ENCODE data around the gene SRD5A3.
"Not testable (repeated sequence)": the region's sequence is repeated elsewhere in the genome, so short reads cannot be mapped to it uniquely, and the experiment has no call there.

SRD5A3 gene

DNA sequence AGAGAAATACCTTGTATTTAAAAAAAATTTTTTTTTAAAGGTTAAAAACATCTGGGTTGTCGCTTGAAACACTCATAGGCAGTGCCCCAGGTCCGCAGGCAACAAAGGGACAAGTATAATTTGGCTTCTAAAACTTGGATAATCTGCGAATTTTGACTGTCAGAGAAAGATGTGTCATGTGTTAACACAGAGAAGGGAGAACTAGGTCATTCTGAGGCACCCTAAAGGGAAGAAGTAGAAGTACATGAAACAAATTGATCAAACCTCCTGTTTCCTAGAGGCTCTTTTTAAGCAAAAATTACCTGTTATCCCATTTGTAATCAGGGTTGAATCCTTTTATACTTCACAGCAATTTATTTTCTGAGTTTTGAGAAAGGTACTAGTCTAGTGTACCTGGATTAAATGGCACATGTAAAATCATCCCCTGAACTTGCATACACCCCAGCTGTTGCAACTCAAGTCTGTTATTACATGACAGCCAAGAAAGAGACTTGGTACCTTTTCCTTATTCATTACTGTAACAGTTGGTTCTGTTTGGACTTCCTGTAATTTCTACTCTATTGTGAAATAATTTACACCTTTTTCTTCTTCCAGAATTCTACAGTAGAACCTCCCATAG is 1.7 kb downstream of the SRD5A3 start:
- DNase-seq = peak; percentile 46

DNA sequence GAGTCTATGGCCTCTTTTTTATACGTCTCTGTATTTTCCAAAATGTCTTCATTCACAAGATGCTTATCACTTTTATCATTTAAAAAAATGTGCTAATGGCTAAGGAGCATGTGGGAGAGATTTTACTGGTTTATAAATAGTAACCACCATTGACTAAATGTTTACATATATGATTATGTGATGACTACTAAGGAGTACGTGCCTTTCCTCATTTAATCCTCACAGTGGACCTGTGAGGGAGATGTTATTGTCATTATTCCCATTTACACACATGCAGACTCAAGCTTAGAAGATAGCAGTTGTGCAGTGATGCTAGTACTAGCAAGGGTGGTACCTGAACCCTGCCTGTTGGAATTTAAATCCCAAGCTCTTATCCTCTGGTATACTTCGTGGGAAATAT is 2.4 kb downstream of the SRD5A3 start:
- no peak for DNase-seq

DNA sequence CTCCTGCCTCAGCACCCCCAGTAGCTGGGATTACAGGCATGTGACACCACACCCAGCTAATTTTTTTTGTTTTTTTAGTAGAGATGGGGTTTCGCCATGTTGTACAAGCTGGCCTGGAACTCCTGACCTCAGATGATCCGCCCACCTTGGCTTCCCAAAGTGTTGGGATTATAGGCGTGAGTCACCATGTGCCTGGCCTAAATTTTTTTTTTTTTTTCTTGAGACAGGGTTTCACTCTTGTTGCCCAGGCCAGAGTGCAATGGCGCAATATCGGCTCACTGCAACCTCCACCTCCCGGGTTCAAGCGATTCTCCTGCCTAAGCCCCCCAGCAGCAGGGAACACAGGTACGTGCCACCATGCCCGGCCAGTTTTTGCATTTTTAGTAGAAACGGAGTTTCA is 4.8 kb downstream of the SRD5A3 start:
- DNase-seq = peak; percentile 53

DNA sequence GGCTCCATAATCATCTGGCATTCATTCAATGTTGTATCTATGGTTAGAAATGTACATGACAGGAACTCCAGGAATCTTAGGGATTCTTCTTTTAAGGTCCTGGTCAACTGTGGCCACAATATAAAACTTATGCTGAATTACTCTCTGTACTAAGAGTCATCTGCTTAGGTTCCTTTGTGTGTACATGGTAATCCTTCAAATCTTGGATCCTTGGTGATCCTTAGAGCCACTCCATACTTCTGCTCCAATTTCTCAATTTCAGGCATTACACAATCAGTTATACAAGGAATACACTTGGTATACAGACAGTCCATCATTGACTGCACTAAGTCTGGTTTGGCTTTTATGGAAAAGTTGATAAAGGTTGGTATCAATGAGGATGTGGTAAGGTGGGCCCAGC is 5.8 kb downstream of the SRD5A3 start:
- no peak for DNase-seq

DNA sequence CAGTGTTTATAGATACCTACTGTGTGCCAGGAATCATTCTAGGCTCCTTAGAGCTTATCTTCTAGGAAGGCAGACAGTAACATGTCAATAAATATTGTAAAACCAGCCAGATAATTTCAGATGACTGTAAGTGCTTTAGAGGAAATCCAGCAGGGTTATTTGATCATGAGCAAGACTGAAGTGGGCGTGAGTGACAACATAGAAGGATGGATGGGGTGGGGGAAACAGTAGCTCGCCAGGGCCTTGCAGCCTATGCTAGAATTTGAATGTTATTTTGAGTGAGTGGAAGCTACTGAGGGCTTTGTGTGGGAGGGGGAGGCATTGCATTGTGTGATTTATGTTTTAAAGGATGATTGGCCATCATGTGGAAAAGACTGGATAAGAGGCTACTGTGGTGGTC is 6.7 kb downstream of the SRD5A3 start:
- no peak for DNase-seq

DNA sequence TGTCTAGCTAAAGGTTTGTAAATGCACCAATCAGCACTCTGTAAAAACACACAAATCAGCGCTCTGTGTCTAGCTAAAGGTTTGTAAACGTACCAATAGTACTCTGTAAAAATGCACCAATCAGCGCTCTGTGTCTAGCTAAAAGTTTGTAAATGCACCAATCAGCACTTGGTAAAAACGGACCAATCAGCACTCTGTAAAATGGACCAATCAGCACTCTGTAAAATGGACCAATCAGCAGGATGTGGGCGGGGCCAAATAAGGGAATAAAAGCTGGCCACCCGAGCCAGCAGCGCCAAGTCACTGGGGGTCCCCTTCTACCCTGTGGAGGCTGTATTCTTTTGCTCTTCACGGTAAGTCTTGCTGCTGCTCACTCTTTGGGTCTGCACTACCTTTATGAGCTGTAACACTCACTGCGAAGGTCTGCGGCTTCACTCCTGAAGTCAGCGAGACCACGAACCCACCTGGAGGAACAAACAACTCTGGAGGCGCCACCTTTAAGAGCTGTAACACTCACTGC is 7.2 kb downstream of the SRD5A3 start:
- not testable (repeated sequence) for DNase-seq

DNA sequence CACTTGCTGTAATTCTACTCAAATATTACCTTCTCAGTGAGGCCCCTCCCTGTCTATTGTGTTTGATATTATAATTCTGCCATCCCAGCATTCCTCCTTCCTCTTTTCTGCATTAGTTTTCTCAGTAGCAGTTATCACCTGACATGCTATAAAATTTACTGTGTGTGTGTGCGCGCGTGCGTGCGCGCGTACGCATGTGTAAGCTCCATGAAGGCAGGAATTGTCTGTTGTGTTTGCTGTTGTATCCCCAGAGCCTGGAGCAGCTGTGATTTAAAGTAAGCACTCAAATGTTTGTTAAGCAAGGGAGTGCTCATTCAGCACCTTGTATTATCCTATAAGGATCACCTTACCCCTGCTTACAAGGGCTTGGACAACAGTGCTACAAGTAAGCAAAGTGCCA is 8.6 kb downstream of the SRD5A3 start:
- DNase-seq = no peak

DNA sequence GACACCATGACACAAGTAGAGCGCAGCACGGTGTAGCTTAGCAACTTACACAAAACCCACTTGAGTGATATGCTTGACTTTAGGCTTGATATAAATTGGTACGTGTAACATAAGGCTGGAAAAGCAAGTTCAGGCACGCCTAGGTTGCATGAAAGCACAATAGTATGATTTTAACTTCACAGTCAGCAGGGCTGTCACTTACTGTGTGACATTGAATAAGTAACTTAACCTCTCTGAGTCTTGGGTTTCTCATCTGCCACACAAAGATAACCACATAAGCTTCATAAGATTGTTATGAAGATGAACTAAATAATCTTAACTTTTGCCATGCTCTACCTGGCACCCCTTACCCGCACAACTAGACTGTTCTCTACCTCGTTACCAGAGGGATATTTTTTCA is 9.5 kb downstream of the SRD5A3 start:
- no peak for DNase-seq

DNA sequence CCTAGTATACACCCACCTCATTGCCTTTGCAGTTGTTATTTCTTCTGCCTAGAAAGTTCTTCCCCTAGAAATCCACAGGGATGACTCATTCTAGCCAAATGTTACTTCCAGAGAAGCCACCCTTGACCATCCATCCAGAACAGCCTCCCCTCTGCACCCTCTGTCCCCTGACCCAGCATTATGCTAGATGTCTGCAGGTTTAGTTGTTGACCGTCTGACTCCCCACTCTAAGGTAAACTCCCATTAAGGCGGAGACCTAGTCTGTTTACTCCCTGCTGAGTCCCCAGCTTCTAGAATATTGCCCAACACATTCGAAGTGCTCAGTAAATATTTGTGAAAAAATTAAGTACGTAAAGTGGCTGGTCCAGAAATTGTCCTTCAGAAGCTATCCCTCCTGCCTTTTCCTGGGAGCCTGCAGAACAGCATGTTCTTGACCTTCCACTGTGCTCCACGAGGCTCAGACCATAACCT is 11.0 kb downstream of the SRD5A3 start:
- no peak for DNase-seq

DNA sequence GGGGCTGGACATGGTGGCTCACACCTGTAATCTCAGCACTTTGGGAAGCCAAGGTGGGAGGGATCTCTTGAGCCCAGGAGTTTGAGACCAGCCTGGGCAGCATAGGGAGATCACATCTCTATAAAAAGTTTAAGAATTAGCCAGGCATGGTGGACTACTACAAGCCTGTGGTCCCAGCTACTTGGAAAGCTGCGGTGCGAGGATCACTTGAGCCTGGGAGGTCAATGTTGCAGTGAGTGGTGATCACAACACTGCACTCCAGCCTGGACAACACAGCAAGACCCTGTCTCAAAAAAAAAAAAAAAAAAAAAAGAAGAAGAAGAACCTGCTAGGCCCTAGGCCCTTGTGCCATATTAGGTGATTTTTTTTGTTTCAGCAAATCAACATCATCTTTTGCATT is 12.2 kb downstream of the SRD5A3 start:
- no peak for DNase-seq

DNA sequence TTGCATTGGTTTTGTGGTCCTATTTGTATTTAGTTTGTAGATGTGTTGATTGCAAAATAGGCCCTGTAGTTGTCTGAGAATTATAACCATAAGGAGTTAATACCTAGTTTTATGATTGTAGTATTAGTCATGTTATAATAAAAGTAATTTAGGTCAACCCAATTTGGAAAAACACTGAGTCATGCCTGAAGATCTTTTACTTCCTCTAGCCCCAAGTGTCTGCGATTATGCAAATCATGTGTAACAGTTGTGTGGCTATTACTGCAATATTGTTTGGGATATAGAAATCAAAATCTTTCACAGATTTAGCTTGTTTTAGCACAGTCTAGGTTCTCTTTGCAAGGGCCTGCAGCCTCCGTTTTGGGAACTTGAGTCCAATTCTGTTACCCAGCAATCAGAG is 12.6 kb downstream of the SRD5A3 start:
- DNase-seq = peak; percentile 79

DNA sequence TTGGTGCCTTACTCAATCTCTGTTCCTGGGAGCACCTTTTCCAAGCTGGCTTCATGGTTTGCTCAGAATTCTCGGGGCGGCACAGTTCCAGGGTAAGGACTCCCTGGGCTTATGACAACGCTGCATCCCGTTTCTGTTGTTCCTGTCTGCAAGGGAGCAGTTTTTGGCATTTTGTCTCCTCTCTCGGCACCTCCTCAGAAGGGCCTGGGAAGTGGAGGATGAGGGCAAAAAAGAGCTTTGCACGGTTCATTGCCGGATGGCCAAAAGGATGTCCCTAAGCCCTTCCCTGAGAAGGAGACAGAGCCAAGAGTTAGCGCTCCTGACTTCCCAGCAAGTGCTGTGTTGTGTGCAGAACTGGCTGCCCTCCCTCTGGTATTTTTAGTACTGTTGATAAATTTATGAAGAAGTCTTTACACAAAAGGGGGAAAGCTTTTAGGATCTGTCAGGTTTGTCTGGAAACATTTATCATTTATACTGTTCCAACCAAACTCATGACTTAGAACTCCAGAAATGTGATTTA is 13.4 kb downstream of the SRD5A3 start:
- DNase-seq = no peak

DNA sequence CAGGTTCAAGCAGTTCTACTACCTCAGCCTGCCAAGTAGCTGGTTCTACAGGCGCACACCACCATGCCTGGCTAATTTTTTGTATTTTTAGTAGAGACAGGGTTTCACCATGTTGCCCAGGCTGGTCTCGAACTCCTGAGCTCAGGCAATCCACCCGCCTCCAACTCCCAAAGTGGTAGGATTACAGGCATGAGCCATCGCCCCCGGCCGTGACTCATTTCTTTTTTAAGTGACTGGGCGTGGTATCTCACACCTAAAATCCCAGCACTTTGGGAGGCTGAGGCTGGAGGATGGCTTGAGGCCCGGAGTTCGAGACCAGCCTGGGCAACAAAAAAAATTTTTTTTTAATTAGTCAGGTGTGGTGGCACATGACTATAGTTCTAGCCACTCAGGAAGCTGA is 16.9 kb downstream of the SRD5A3 start:
- DNase-seq = not testable (repeated sequence)

DNA sequence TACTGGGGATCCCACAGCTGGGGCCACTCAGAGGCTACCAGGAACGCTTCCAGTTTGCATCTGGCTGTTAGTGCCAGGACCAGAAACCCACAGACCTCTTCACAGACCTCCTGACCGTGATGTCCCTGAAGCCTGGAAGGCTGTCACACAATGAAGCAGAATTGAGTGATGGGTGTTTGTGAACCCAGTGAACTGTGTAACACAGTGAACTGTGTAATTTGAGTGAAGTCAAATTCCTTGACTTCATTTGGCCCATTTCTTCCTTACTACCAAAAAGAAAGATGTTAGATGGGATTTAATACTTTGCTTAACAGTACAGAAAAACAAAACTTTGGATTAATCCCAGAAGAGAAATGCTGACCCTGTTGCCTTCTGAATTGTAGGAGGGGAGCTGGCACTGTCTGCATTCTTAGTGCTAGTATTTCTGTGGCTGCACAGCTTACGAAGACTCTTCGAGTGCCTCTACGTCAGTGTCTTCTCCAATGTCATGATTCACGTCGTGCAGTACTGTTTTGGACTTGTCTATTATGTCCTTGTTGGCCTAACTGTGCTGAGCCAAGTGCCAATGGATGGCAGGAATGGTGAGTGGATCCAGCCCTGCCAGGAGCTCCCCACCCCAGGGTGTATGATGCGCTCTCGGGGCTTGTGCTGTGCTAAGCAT is 17.8 kb downstream of the SRD5A3 start:
- DNase-seq = no peak

DNA sequence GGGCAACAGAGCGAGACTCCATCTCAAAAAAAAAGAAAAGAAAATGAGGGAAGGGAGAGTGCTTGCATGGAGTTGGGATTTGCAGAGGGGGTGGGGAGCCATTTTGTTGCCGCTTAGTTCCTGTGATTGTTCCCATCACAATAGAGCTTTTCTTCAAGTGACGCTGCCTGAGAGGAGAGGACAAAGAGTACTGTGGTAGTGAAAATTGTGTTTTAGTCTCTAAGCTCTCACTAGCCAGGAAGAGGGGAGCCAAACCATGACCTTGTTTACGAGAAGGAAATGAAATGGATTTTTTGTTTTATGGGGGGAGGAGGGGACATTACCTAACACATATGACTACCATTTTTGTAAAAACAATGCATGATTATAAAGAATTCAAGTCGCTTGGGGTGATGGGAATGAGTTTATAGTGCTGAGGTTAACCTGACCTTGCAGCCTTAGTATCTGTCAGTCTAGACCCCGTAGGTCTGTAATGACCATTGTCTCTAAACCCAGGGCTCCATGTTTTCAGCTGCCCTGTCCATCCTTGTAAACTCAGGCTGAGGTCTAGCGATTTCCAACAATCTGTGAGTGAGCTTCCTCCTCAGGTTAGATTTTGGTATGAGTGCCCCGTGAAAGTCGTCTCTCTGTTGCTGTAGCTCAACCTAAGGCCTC is 18.8 kb downstream of the SRD5A3 start:
- DNase-seq = no peak

DNA sequence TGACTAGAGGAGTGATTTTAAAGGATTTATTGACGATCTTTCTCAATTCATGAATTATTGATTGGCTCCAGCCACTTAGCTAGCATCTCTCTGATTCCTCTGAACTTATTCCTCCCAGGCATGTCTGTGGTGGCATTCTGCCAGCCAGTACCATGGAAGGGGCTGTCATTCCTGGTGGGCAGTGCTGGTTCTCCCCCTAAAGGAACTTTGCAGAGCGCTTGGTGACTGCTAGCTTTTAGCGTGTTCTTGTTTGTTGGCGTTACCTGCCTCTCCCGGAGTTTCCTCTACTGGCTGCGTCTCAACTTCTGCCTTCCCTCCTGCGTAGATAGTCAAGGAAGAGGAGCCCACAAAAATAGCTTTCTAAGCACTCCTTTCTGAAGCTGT is 19.3 kb downstream of the SRD5A3 start:
- DNase-seq = no peak

DNA sequence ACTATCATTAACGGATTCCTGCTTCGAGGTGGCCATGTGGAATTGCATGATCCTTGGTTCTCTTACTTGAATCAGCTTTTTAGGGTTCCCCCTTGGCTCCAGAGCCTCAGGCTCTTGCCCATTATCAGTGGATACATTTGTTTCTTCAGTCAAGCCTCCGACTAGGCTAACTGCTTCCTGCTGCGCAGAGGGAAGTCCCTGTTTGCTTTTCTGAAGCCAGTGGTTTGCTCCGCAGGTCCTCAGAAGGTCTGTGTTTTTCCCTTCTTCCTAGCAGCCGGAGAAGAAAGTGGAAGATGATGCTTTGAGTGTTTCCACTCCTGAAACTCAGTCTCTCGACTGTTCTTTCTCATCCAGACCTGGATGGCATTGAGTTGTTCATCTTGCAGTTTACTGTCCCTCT is 20.6 kb downstream of the SRD5A3 start:
- DNase-seq = no peak

DNA sequence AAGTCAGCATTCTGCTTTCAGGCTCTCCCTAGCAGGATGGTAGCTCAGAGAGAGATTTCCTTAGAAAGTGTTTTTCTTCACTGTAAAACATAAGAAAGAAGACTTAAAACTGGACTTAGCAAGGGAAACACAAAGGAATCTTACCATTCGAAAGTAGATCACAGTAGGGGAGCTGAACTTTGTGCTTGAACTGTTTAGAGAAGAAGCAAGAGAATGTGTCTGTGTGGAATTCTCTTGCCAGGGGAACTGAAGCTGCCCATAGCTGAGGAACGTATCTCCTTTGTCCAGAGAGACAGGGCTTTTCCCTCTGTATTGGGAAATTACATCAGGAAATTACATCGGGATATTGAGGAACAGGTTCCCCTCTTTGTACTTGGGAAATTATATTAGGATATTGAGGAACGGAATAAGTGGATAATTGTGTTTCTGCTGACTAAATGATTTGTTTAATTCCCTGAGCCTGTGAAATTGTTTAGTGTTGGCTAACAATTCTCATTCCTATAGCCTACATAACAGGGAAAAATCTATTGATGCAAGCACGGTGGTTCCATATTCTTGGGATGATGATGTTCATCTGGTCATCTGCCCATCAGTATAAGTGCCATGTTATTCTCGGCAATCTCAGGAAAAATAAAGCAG is 21.2 kb downstream of the SRD5A3 start:
- DNase-seq = no peak

DNA sequence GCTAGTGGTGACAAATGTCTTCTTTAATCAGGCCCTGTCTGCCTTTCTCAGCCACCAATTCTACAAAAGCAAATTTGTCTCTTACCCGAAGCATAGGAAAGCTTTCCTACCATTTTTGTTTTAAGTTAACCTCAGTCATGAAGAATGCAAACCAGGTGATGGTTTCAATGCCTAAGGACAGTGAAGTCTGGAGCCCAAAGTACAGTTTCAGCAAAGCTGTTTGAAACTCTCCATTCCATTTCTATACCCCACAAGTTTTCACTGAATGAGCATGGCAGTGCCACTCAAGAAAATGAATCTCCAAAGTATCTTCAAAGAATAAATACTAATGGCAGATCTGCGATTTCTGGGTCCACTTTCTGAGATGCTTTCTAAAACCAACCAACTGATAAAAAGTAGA is 23.9 kb downstream of the SRD5A3 start:
- no peak for DNase-seq

DNA sequence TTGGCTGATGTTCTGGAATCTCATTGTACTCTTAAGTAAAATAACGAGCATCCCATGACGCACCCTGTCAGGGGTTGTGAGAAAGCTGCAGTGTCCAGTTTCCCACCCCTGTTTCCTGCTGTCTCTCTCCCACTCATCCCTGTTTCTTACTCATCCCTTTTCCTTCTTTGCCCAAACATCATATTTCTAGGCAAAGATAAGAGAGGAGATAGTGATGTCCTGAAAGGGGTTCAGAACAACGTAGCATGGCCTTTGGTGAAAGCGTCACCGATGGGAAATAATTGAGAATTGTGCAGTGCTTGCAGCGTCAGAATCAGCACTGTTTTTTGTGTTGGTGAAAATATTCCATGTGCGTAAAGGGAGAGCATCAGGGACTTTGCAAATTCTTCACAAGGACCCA is 26.2 kb downstream of the SRD5A3 start:
- DNase-seq = no peak

DNA sequence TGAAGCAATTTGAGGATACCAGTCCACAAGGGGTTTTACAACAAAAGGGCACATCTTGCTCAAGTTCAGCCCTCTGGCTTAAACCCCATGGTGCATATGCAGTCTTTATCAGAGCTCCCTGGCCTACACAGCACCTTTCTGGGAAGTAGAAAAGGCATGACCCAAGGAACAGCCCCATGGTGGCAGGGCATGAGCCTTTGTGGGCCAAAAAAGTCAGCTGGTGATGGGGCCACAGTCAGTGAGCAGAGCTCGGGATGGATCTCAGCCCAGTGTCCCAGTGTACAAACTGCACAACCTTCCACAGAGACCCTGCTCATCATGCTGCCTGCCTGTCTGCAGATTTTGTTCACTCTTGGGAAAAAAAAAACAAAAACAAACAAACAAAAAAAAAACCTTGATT is 27.4 kb downstream of the SRD5A3 start:
- no peak for DNase-seq

DNA sequence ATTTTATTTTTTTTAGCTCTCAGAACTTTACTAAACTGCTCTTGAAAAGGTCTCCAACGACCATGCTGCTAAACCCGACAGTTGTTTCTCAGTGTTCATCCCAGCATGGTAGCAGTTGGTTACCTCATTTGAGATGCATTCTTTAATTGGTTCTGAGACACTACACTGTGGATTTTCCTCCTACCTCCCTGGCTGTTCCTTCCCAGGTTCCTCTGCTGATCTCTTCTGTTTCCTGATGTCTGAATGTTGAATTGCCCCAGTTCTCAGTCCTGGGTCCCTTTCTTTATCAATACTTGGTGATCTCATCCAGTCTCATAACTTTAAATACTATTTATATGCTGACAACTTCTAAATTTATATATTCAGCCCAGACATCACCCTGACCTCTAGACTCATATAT is 30.7 kb downstream of the SRD5A3 start:
- DNase-seq = no peak

DNA sequence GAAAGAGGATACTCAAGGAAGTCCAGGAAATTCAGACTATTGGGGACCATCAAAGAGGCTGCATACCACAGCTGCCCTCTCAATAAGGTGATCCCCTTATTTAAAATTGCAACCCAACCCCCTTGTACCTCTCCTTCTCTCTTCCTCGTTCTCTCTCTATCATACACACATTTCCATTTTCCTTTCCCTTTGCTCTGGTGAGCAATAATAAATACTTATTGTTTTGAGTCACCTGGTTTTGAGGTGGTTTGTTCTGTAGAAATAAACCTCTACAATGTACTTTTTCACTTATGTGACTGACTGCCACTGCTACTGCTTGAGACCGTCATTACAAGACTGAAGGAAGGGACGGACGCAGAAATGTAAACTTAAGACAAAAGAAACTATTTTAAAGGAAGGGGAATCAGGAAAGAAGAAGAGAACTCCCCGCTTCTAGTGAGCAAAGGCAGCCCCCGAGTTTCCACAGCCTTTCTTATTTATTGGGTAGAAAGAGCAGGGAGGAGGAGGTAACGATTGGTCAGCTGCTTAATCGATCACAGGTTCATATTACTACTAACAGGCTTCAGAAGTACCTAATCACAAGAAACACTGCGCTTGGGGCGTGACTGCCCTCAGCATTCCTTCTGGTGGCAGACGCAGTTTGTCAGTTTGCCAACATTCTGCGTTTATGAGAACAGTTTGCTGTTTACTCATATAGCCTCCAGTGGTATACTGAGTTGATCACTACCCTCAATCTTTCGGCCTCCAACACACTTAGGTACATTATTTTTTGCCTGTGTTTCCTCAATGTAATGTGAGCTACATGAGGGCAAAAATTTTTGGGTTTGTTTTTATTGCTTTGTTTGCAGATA is 32.8 kb downstream of the SRD5A3 start:
- no peak for DNase-seq

All from MV-4-11 (cell line).